ENCODE data around the gene NT5C3B.
"Not testable (repeated sequence)": the region's sequence is repeated elsewhere in the genome, so short reads cannot be mapped to it uniquely, and the experiment has no call there.

The NT5C3B gene

DNA sequence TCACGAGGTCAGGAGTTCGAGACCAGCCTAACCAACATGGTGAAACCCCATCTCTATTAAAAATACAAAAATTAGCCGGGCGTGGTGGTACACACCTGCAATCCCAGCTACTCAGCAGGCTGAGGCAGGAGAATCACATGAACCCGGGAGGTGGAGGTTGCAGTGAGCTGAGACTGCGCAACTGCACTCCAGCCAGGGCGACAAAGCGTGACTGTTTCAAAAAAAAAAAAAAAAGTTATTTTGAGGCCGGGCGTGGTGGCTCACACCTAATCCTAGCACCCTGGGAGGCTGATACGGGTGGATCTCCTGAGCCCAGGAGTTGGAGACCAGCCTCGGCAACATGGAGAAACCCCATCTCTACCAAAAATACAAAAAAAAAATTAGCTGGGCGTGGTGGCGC lies 15.3 kb upstream of the NT5C3B start:
- whole genome bisulfite sequencing (ENCODE audit: extremely low coverage, insufficient coverage, insufficient read length), result no CpG with 5 or more reads among the region's 14 CpGs

DNA sequence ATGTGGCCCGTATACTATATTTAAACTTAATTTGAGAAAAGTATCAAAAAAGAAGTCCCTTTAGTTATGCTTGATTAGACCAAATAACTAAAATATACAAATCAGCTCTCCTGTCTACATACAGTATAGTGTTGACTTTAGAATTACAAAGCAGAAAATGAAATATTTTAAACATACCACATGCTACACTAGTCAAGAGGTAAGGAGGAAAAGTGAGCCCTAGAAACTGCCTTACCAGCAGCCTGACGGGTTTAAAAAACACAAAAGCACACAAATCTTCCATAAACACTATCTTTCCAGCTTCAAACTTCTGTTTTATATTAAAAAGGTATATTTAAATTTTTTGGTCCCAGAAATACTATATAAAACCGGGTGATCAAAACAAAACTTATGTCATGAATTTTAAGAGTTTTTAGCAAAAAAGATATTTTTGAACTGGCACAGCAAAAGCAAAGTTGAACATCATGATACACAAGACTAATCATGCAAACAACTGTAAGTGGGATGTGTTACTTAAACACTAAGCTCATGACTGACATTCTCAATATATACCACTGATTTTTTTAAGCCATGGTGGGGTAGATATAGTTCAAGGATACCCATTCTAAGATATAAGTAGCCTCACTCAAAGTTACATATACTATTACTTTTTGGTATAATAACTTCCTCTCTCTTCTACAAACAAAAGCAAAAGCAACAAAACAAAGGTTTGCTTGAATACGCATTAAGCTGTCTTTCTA lies 13.4 kb upstream of the NT5C3B start:
- H3K79me2 ChIP-seq (ENCODE audit: control insufficient read depth, insufficient read depth, low read length, poor library complexity), result no peaks in the 10 kb centered on the region
- H4K12ac ChIP-seq (ENCODE audit: low read depth, low read length), result no peak overlapping the region
- H3K27me3 ChIP-seq (ENCODE audit: insufficient read depth, low read length), result no peaks in the 10 kb centered on the region
- no peak for DNase-seq
- H3K4me3 ChIP-seq (ENCODE audit: low read depth, low read length), result no peak overlapping the region
- no peak overlapping the region for H2BK12ac ChIP-seq (ENCODE audit: low read length)
- H3K9me3 ChIP-seq (ENCODE audit: insufficient read depth, low read depth, low read length), result no peaks in the 10 kb centered on the region
- no peaks in the 10 kb centered on the region for H3K79me1 ChIP-seq (ENCODE audit: low read length)
- no peak overlapping the region for H3K27ac ChIP-seq (ENCODE audit: low read depth, low read length)
- no peak overlapping the region for H3K23ac ChIP-seq (ENCODE audit: low read length)
- H3K36me3 ChIP-seq (ENCODE audit: control insufficient read depth in 1 of 2, insufficient read depth in 2 of 2, low read length in 2 of 2), result peaks cover 2 to 7% of the 10 kb centered on the region in 2 experiments
- H4K91ac ChIP-seq (ENCODE audit: low read depth, low read length), result no peak overlapping the region
- WGBS (ENCODE audit: extremely low coverage, insufficient coverage, insufficient read length), result no CpG with 5 or more reads among the region's 4 CpGs
- H3K9ac ChIP-seq (ENCODE audit: low read length), result no peak overlapping the region
- no peak overlapping the region for H2AFZ ChIP-seq (ENCODE audit: insufficient read depth, low read length, poor library complexity)
- no peaks in the 10 kb centered on the region for H3K4me1 ChIP-seq (ENCODE audit: control insufficient read depth in 1 of 2, insufficient read depth in 2 of 2, low read length in 2 of 2)
- no peak overlapping the region for H3K18ac ChIP-seq (ENCODE audit: low read length)
- no peak overlapping the region for H2BK5ac ChIP-seq (ENCODE audit: low read depth, low read length, poor library complexity)
- no peak overlapping the region for H4K8ac ChIP-seq (ENCODE audit: low read depth, low read length)
- H2AK5ac ChIP-seq (ENCODE audit: low read length), result no peak overlapping the region
- no peak overlapping the region for H3K4ac ChIP-seq (ENCODE audit: low read depth, low read length)
- H3K4me2 ChIP-seq (ENCODE audit: low read length), result no peak overlapping the region
- no peak overlapping the region for H3K14ac ChIP-seq (ENCODE audit: low read length)
- H2BK120ac ChIP-seq (ENCODE audit: insufficient read depth, low read length, poor library complexity), result no peak overlapping the region

More for the DNA sequence above, 15.3 kb upstream of the NT5C3B start:
- not testable (repeated sequence) for H3K23ac ChIP-seq (ENCODE audit: low read length); H3K79me1 ChIP-seq (ENCODE audit: low read length); H3K14ac ChIP-seq (ENCODE audit: low read length); H3K4me1 ChIP-seq (ENCODE audit: control insufficient read depth in 1 of 2, insufficient read depth in 2 of 2, low read length in 2 of 2); H3K4me2 ChIP-seq (ENCODE audit: low read length); H3K27me3 ChIP-seq (ENCODE audit: insufficient read depth, low read length); H2BK12ac ChIP-seq (ENCODE audit: low read length); H3K9me3 ChIP-seq (ENCODE audit: insufficient read depth, low read depth, low read length); H4K91ac ChIP-seq (ENCODE audit: low read depth, low read length); H2AFZ ChIP-seq (ENCODE audit: insufficient read depth, low read length, poor library complexity); H4K12ac ChIP-seq (ENCODE audit: low read depth, low read length); H3K4ac ChIP-seq (ENCODE audit: low read depth, low read length); H2BK120ac ChIP-seq (ENCODE audit: insufficient read depth, low read length, poor library complexity); DNase-seq; H3K27ac ChIP-seq (ENCODE audit: low read depth, low read length); H3K4me3 ChIP-seq (ENCODE audit: low read depth, low read length); H3K79me2 ChIP-seq (ENCODE audit: control insufficient read depth, insufficient read depth, low read length, poor library complexity); H3K18ac ChIP-seq (ENCODE audit: low read length); H3K9ac ChIP-seq (ENCODE audit: low read length); H2BK5ac ChIP-seq (ENCODE audit: low read depth, low read length, poor library complexity); H2AK5ac ChIP-seq (ENCODE audit: low read length); H4K8ac ChIP-seq (ENCODE audit: low read depth, low read length)
- peaks cover 4 to 10% of the 10 kb centered on the region in 2 experiments for H3K36me3 ChIP-seq (ENCODE audit: control insufficient read depth in 1 of 2, insufficient read depth in 2 of 2, low read length in 2 of 2)

DNA sequence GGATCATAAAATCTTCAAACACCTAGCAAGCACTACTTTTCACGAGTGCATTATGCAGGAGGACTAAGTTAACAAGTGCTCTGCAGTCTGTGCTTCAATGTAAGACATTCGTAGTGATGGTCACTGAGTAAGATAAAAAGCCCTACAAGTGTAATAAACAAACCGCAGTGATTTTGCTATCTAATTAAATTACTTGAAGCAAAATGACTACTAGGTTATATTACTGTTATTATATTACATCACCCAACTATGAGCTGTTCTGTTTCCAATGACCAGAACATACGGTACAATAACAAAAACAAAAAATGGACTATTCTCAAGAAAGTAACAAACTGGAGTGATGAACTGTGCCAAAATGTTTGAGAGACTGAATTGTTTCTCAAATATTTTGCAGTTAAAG lies 12.8 kb upstream of the NT5C3B start:
- Histone ChIP-seq H4K12ac (ENCODE audit: low read depth, low read length) (no peak overlapping the region), H3K14ac (ENCODE audit: low read length) (no peak overlapping the region), H3K79me1 (ENCODE audit: low read length) (no peaks in the 10 kb centered on the region), H3K27me3 (ENCODE audit: insufficient read depth, low read length) (no peaks in the 10 kb centered on the region), H4K91ac (ENCODE audit: low read depth, low read length) (no peak overlapping the region), H2BK120ac (ENCODE audit: insufficient read depth, low read length, poor library complexity) (no peak overlapping the region), H3K9ac (ENCODE audit: low read length) (no peak overlapping the region), H3K4me2 (ENCODE audit: low read length) (no peak overlapping the region), H3K36me3 (ENCODE audit: control insufficient read depth in 1 of 2, insufficient read depth in 2 of 2, low read length in 2 of 2) (peaks cover 2 to 3% of the 10 kb centered on the region in 2 experiments), H4K8ac (ENCODE audit: low read depth, low read length) (no peak overlapping the region), H2BK12ac (ENCODE audit: low read length) (no peak overlapping the region), H2AFZ (ENCODE audit: insufficient read depth, low read length, poor library complexity) (no peak overlapping the region), H3K9me3 (ENCODE audit: insufficient read depth, low read depth, low read length) (no peaks in the 10 kb centered on the region), H3K4ac (ENCODE audit: low read depth, low read length) (no peak overlapping the region), H3K4me3 (ENCODE audit: low read depth, low read length) (no peak overlapping the region), H3K18ac (ENCODE audit: low read length) (no peak overlapping the region), H2AK5ac (ENCODE audit: low read length) (no peak overlapping the region), H3K79me2 (ENCODE audit: control insufficient read depth, insufficient read depth, low read length, poor library complexity) (no peaks in the 10 kb centered on the region), H3K27ac (ENCODE audit: low read depth, low read length) (no peak overlapping the region), H3K4me1 (ENCODE audit: control insufficient read depth in 1 of 2, insufficient read depth in 2 of 2, low read length in 2 of 2) (no peaks in the 10 kb centered on the region), H3K23ac (ENCODE audit: low read length) (no peak overlapping the region), H2BK5ac (ENCODE audit: low read depth, low read length, poor library complexity) (no peak overlapping the region)
- WGBS (ENCODE audit: extremely low coverage, insufficient coverage, insufficient read length), result no CpG with 5 or more reads among the region's 4 CpGs
- DNase-seq, result no peak

DNA sequence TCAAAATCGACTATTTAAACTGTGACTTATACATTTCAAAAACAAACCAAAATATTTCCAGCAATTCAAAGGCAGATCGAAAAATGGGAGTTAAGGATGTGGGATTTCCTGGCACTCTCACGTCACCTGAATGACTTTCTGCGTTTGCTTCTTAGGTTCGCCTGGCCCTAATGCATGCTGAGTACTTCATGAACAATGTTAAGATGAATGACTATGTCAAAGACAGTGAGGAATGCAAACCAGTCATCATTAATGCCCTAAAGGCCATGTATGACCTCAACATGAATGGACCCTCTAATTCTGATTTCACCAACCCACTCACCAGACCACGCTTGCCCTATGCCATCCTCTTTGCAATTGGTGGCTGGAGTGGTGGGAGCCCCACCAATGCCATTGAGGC lies 8.9 kb upstream of the NT5C3B start:
- no peak overlapping the region for H3K4me2 ChIP-seq (ENCODE audit: low read length)
- no peak overlapping the region for H3K4me3 ChIP-seq (ENCODE audit: low read depth, low read length)
- H3K4me1 ChIP-seq (ENCODE audit: control insufficient read depth in 1 of 2, insufficient read depth in 2 of 2, low read length in 2 of 2), result no peaks in the 10 kb centered on the region
- no peak overlapping the region for H2BK5ac ChIP-seq (ENCODE audit: low read depth, low read length, poor library complexity)
- H3K27me3 ChIP-seq (ENCODE audit: insufficient read depth, low read length), result no peaks in the 10 kb centered on the region
- no peaks in the 10 kb centered on the region for H3K9me3 ChIP-seq (ENCODE audit: insufficient read depth, low read depth, low read length)
- H3K18ac ChIP-seq (ENCODE audit: low read length), result no peak overlapping the region
- no peaks in the 10 kb centered on the region for H3K36me3 ChIP-seq (ENCODE audit: control insufficient read depth in 1 of 2, insufficient read depth in 2 of 2, low read length in 2 of 2)
- no peak overlapping the region for H2BK12ac ChIP-seq (ENCODE audit: low read length)
- DNase-seq, result peak; percentile 44 to 54
- H3K9ac ChIP-seq (ENCODE audit: low read length), result no peak overlapping the region
- no peak overlapping the region for H2BK120ac ChIP-seq (ENCODE audit: insufficient read depth, low read length, poor library complexity)
- H3K23ac ChIP-seq (ENCODE audit: low read length), result no peak overlapping the region
- no peak overlapping the region for H4K91ac ChIP-seq (ENCODE audit: low read depth, low read length)
- no peak overlapping the region for H4K8ac ChIP-seq (ENCODE audit: low read depth, low read length)
- no CpG with 5 or more reads among the region's 6 CpGs for WGBS (ENCODE audit: extremely low coverage, insufficient coverage, insufficient read length)
- no peak overlapping the region for H2AK5ac ChIP-seq (ENCODE audit: low read length)
- no peak overlapping the region for H3K4ac ChIP-seq (ENCODE audit: low read depth, low read length)
- no peak overlapping the region for H3K27ac ChIP-seq (ENCODE audit: low read depth, low read length)
- no peak overlapping the region for H4K12ac ChIP-seq (ENCODE audit: low read depth, low read length)
- H3K79me2 ChIP-seq (ENCODE audit: control insufficient read depth, insufficient read depth, low read length, poor library complexity), result no peaks in the 10 kb centered on the region
- no peak overlapping the region for H2AFZ ChIP-seq (ENCODE audit: insufficient read depth, low read length, poor library complexity)
- H3K79me1 ChIP-seq (ENCODE audit: low read length), result no peaks in the 10 kb centered on the region
- H3K14ac ChIP-seq (ENCODE audit: low read length), result no peak overlapping the region
